NCI-H1048 (cell line): ENCODE measurements around the gene PLXNB2.

ENCODE experiments used
- DNase-seq: peaks from one replicate; lab custom pipeline; 2025; lab: John Stamatoyannopoulos, UW

Gene PLXNB2

DNA sequence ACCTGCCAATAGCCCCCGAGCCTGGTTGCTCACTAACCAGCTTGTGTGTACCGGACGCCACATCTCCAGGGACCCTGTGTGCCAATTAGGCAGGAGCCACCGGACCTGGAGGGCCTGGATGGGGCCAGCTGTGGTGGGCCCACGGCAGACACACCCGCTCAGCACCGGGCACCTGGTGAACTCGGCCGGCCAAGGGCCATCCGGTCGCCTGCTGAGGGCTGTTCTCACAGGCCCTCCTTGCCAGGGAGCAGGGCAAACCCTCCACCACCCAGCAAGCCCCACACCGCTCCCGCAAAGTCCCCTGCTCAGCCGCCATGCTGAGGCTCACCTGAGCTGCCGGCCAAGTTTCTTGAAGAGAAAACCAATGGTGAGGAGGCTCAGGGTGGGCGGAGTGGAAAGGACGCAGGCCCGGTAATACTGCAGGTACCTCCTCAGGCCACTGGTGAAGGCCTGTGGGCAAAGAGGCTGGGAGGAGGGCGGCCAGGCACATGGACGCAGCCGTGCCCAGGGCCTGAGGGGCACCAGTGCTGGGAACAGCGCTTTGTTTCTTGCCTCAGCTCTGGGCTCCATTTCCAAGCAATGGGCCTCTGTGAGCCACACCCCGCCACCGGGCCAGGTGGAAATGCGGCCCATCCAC lies 79.7 kb downstream of the PLXNB2 start:
- no peak for DNase-seq

- no peak for DNase-seq
These were observed 80.6 kb downstream of the PLXNB2 start for GRCh38 chr22:50226875-50227165.

DNA sequence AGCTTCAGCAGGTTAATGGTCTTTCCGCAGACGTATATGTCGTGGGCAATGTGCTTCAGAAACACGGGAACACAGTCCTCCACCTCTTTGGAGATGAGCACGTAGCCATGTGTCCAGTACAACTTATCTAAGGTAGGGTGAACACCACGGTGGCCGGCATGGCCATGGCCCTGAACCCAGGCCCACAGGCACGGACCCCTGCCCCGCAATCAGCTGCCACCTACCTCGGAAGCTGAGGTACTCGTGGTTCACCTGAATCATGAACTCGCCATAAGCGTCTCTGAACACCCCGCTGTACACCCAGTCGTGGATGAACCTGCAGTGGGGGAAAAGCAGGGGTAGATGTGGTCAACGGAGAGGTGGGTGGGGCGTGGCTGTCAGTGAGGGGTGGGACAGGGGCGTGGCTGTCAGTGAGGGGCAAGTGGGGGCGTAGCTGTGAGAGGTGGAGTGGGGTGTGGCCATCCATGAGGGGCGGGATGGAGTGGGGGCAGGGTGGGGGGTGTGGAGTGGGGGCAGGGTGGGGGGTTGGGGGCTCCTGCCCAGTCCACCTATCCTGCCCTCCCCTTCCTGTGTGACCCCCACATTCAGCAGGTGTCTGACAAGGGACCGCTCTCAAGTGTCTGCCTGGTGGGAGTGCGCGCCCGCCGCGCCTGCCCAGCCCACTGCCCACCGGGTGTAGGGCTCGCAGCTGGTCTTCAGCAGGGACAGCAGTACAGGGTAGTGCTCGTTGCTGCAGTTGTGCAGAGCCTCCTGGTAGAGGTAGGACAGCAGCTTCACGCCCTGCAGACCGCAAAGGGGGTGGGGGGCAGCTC lies 81.2 kb downstream of the PLXNB2 start:
- no peak for DNase-seq

- no peak for DNase-seq
These were observed 82.1 kb downstream of the PLXNB2 start for GRCh38 chr22:50225200-50225969.
